DOHH2 (cell line): Measurements from ENCODE around the gene NMNAT2.

Experiments used
- CTCF ChIP-seq: fragments of 200-600 bp; sonication (generic); IDR thresholded peaks from one replicate; pipeline ENCODE4 v1.5.1; 2014; ENCODE audit warnings: antibody characterized with exemption, mild to moderate bottlenecking, low read depth, low read length; ENCODE audit not compliant: poor library complexity, severe bottlenecking
- EZH2phosphoT487 ChIP-seq: fragments of 200-600 bp; sonication (generic); IDR thresholded peaks from 2 replicates; pipeline ENCODE4 v1.6.1; 2017; ENCODE audit warnings: borderline replicate concordance, mild to moderate bottlenecking, antibody characterized with exemption, low read length, moderate library complexity, mixed read lengths

- no peak for TF ChIP-seq CTCF
- no peak for TF ChIP-seq EZH2phosphoT487
These were observed 107.3 kb downstream of the NMNAT2 start for GRCh38 chr1:183310753-183311479.
